HG02588 (cell line): Measurements from ENCODE around the gene ATP13A4.

ENCODE experiments used
- ATAC-seq: cut with Tn5 transposase; IDR thresholded peaks from one replicate; pipeline ENCODE4 v1.9.1; 2021; ENCODE audit warnings: mild to moderate bottlenecking, moderate library complexity; ENCODE audit not compliant: unreplicated experiment

ATP13A4 gene

DNA sequence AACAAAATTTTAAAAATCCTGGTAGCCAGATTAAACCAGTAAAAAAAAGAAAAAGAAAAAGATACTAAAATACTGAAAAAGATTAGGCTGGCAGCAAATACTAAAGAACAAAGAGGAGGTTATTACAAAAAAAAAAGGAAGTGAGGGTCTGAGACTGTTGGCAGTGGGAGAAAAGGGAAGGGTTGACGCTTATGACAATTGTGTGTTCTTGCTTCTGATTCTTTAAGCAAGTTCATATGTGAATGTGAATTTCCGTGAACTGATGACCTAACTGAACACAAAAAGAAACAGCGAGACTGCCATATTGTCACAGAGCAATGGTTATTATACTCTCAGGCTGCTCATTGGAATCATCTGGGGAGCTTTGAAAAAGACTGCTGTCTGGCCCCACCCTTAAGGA, 56.5 kb downstream of the ATP13A4 start:
- no peak for ATAC-seq

DNA sequence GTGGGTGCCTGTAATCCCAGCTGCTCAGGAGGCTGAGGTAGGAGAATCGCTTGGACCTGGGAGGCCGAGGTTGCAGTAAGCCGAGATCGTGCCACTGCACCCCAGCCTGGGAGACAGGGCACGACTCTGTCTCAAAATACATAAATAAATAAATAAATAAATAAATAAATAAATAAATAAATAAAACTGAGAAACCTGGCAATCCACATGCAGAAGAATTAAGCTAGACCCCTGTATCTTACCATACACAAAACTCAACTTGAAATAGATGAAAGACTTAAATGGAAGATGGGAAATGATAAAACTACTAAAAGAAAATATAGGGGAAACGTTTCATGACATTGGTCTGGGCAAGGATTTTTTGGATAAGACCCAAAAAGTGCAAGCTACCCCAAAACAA, 58.0 kb downstream of the ATP13A4 start:
- no peak for ATAC-seq

DNA sequence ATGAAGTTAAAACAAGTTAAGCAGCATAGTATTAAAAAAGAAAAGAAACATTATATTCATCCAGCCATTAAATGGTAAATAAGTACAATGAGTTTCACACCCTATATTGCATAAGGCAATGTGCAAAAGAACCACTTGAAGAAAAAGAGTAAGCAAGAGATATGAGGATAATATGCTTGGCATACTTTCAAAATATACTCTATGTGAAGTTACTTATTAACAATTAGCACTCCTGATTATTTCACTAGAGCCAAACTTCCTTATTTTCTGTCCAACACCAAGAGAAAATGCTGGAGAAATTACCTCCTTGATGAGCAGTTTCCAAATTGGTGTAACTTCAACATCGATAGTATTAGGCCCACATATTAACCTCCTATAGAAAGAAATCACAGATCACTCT, 63.7 kb downstream of the ATP13A4 start:
- no peak for ATAC-seq

DNA sequence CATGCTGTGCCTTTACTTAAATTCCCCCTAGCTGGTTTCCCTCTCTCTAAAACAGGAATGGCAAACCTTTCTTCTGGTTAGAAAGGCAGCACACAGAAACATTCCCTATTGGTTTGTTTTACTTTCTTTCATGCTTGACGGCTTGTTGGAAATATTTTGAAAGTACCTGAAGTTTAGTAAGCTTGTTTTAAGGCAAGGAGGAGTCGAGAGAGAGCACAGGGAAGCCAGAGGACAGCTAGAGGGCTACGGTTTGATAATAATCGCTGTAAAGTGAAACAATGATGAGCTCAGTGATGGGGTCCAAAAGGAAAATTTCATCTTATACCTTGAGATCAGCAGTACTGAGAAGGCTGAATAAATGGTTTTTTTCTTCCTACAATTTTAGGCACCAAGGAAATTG, 64.1 kb downstream of the ATP13A4 start:
- ATAC-seq = no peak

DNA sequence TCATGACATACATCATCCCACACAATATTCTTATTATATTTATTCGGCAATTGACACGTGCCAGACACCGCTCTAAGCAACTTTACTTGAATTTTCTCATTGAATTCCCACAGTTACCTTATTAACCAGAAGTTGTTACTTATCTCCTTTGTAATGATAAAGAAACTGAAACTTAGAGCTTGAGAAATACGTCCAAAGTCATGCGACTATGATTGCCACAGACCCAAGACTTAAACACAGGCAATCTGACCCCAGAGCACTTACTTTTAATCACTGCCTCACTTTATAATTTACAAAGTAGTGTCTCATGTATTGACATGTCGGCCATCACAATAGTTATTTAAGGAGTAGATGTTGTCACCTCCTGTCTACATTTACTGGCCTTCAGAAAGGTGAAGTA, 64.7 kb downstream of the ATP13A4 start:
- ATAC-seq = no peak

DNA sequence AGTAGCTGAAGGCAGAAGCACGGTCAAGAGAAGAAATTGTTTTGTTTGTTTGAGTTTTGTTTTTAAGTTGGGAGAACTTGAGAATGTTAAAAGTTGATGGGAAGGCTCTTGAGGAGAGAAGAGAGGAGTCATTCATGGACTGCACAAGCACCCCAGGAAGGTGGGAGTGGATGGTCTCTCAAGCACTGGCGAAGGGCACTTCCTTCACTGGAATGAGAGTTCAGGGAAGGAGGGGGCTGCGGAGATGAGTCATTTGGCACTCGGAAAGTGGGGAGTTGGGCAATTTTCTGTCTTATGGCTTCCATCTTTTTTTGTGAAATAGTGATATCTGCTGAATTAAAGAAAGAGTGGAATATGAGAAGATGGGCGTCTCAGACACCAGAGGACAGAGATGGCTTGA, 66.0 kb downstream of the ATP13A4 start:
- no peak for ATAC-seq

DNA sequence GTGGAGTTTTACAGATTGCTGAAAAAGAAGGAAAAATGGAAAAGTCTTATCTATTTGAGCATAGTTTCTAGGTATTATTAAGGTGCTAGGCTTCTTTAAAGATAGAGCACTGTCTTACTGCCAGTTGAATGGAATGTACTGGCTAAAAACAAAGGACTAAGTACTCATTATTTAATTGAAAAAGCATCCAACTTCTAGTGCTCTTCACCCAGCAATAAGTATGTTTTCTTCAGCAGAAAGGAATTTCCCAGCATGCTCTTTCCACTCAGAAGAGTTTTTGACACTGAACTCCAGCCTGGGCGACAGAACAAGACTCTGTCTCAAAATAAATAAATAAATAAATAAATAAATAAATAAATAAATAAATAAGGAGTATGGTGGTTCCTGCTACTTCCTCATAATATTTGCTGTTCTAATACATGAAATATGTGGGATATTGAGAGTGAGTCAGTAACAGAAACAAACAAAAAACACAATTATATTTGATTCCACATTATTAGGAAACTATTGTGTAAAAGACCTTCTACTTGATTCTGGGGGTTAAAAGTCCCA, 70.6 kb downstream of the ATP13A4 start:
- ATAC-seq = no peak

DNA sequence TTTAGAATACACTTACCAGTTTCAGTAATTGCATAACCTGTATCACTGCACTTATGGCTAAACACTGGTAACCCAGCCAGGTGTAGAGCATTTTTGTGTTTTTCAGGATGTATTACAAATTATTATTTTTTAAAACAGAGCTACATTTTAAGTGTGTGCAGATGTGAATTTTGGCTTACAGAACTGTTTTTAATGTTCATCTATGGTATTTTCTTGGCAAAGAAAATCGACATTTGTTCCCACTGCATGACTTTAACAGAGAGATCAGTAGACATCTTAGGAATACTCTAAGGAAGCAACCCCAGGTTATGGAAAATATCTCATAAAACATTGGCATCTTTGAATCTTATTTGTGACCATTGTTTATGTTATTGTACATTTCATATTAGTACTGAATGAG, 73.3 kb downstream of the ATP13A4 start:
- no peak for ATAC-seq

DNA sequence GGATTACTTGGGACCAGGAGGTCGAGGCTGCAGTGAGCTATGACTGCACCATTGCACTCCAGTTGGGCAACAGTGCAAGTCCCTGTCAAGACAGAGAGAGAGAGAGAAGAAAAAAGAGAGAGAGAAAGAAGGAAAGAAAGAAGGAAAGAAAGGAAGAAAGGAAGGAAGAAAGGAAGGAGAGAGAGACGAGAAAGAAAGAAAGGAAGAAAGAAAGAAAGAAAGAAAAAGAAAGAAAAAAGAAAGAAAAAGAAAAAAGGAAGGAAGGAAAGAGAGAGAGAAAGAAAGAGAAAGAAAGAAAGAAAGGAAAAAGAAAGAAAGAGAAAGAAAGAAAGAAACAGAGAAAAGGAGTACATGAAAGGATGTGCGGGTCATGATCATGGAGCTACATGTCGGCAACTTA, 80.2 kb downstream of the ATP13A4 start:
- ATAC-seq = no peak

DNA sequence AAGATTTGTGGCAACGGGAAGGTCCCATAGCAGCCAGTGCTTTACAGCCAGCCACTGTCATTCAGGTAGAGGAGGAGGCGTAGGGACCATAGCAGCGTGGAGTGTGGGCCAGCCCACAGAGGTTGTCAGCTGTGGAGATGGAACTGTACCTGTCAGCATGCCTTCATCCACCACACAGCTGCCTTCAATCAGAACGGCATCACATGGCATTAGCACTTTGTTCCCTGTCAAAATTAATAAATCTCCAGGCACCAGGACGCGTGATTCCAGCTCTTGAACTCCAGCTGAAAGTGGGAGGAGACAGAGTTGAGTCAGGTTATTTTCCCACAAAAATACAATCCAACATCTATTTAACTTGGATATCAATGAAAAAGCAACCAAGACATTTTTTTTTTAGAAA, 84.0 kb downstream of the ATP13A4 start:
- no peak for ATAC-seq

DNA sequence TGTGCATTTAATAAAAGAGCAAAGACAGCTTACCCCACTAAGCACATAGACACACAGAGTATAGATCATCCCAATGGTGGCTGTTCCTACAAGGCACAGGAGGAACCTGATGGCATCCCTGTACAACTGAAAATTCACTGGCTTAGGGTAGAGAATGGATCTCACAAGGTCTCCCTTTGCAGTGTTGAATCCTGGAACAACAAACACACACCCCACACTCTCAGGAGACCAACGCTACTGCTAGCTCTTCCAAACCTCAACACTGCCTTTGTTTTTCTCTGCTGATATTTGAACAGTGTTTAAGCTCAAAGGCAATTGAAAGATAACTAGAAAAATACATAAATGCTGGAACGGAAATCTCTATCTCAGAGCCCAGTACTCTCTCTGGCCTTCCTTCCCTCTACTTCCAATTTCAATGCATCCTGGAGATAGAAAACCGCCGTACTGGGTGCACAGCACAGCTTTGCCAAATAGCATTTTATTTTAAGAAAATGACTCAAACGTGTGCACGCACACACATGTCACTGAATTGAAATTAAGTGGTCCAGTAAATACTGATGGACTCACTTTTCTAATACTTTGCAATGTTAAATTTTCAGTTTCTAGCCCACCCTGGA, 88.6 kb downstream of the ATP13A4 start:
- ATAC-seq = no peak

DNA sequence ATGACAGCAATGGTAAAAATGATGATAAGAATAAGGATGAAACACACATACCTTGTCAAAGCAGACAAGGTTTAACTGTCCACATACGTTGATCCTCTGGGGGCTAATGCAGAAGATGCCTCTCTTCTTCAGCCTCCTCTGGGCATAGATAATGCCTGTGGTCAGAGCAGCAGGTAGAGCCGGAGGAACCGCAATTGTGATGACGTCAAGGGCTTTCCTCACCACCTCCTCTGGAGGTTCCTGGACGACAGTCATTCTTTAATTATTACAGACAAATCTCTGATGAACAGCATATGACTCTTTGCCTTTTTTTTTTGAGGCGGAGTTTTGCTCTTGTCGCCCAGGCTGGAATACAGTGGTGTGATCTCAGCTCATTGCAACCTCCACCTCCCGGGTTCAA, 89.8 kb downstream of the ATP13A4 start:
- no peak for ATAC-seq

DNA sequence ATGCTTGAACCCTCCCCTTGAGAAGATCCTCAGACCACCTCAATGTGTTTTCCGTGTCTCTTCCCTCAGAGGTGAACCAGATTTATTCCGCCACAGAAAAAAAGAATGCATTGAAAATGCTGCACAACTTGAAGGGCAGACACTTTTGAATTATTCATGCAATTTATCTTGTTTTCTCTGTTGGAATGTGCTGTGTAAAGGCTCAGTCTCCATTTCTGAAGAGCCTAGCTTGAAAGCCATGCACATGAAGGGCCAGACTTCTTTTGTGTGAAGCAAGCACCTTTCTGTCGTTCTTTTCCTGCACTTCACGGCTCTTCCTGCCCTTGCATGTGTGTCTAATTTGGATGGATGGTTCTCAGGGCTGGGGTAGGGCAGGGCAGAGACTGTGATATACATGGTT, 97.2 kb downstream of the ATP13A4 start:
- no peak for ATAC-seq

DNA sequence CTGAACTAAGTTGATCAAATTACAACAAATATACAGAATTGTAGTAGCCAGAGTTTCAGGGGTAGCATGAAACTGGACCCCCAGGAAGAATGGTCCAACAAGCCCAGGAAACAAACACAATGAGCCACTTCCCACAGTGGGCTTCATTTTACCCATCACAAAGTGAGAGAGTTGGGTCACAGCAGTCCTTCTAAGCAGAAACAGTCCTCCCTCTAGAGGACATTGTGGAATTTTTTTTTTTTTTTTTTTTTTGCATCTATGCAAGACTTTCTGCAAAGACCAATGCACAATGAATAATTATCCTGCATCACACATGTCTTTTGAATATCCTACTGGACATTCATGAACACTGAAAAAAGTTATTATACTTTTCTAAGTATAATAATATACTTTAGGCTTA, 102.4 kb downstream of the ATP13A4 start:
- no peak for ATAC-seq

DNA sequence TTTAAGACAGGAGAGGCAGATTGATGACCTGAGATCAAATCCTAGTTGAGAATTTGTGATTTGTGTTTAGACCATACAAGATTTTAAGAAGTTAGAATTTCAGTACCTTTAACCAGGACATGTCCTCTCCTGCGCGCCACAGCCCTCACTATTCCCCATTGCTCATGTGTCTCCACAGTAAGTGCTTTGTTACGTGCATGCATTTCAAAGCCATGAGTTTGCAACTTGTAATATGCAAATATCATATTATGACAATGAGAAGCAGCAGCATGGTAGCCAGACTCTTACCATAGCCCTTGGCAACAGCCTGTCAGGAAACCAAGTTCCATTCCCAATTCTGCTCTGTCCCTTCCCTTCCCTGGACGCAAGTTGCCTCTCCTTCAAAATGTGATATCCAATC, 102.8 kb downstream of the ATP13A4 start:
- no peak for ATAC-seq

DNA sequence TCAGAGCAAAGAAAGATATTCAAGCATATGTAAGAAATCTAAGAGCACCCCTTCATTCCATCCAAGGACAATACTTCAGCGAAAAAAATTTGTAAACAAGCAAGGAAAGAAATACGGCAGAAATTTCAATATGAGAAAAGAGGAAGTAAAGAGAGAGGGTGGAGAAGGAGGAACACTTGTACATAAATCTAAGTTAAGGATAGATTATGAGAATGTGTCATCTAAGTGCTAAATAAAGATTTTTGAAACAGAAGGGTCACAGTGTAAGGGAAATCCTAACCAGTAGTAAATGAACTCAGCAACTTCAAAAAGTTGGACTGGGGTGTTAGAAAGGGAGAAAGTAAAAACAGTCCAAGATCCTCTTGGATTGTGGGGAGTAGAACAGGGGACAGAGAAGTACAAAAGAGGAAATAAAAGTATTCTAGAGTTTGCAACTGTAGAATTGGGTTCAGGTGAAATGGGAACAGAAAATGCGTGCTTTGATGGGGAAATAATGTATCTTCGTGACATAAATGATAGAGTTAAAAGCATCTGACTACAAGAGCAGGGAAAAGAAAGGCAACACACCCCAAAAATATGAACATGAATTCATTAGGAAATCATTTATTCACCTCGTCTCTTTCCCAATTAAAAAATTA, 107.6 kb downstream of the ATP13A4 start:
- ATAC-seq = no peak

DNA sequence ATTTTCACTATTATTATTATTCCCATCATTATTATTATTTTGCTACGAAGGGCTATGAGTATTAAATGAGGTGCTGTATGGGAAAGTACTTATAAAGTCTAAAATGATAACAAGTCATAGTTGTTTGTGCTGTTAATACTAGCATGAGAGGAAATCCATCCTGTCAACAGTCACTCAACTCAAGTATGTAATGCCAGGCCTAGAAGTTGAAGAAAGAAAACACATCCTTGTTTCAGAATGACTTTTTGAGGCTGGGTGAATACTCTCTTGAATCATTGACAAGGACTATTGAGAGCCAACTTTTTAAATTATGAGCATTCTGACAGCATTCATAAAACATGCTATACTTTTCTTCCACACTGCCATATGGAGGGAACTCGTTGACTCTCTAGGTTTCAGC, 115.3 kb downstream of the ATP13A4 start:
- ATAC-seq = no peak

DNA sequence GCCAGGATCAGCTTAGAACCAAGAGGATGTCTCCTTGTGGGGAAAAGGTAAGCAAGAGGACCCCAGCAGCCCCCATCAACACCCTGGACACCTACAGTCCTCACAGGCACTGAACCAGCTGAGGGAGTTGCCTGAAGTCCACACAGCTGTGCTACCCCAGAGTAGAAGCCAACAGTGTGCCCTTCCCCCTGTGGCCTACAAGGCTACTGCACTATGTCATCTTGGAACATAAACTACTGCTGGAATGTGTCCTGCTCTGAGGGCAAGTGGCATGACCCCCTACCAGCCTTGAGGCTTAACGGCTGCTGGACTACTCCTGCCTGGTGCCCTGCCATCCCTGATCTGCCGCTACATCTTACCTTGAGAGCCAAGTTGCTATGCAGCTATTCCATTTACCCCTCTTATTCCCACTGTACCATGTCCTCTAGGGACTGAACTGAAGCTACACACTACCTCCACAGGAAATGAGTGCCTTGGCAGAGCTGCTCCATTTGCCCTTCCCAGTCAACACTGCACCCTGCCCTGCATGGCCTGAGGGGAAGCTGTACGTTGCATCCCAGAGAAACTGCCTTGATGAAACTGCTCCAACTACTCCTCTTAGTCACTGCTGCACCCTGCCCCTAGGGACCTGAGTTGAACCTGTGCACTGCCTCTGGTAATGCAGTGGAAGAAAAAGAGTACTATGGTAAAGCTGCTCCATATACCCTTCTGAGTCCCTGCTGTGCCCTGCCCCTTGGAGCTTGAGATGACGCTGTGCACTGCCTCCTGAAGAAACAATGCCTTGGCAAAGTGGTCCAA, 135.9 kb downstream of the ATP13A4 start:
- no peak for ATAC-seq

DNA sequence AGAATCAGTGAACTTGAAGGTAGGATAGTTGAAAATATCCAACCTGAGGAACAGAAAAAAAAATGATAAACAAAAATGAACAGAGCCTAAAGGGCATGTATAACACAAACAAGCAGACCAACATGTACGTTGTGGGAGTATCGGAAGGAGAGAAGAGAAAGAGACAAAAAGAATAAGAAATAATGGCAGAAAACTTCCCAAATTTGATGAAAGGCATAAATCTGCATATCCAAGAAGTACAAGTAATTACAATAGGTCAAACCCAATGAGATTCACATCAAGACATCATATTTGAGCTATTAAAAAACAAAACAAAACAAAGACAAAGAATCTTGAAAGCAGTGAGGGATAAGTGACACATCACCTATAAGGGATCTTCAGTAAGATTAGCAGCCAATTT, 138.1 kb downstream of the ATP13A4 start:
- ATAC-seq = no peak

DNA sequence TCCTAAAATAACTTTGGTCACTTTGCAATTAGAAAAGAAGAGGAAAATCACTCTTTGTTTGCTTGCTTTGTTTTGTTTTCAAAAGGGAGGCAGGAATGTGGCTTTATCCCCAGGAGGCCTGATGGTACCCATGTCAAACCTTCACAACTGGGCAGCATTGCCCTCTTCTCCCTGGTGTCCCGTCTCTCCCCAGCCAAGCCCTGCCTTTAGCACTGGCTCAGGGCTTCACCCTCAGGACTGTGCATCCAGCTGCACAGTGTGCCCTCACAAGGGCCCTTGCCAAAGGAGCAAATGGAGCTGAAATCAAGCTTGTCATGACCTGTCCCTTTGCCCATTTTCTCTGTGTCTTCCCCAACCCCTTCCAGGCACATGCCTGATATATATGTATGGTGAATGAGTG, 147.0 kb downstream of the ATP13A4 start:
- ATAC-seq = no peak

DNA sequence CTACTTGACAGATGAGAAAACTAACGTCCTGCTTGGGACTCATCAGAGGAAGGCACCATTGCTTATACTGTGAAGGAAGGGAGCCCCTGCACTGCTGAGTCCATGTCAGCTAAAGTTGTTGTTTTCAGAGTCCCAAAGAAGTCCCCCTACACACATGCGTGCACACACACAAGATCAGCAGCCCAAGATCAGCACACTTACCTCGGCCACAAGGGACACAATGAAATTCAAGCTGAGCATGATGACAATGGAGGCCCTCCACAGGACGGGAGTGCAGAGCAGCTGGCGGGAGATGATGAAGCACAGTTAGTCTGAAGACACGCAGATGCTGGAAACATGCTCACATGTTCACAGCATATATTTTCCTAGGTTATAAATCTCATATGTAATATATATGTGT, 147.6 kb downstream of the ATP13A4 start:
- no peak for ATAC-seq

DNA sequence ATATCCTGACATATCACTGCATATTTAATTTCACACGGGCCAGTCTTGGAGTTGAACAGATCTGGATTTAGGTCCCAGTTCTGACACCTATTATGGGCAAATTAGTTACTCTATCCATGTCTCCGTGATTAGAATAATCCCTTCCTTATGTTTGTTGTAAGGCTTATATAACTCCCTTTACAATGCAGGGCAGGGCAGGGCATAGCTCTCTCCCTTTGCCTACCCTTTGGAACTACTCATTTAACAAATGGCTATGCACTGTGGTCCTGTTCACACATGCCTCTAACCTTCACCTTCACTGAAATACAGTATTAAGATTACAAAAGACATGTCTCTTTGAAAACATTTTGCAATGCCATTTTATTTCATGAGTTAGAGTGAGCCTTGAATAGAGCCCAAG, 151.4 kb downstream of the ATP13A4 start:
- no peak for ATAC-seq
